GM23248 (cell line): ENCODE results near the gene ETF1. TPM values are rescaled to one million over a fixed set of nuclear protein-coding genes. Genes with fewer than 3 reads are reported as not detected.

Source experiments
- DNase-seq: peaks from one replicate; pipeline ENCODE4 v3.0.0-alpha.2; 2015
- H2AFZ ChIP-seq: fragments of 200-600 bp; sonication (generic); 2 replicates; pipeline ENCODE4 v1.6.1; 2016; ENCODE audit warnings: antibody characterized with exemption
- H3F3A ChIP-seq: fragments of 200-600 bp; sonication (generic); 2 replicates; pipeline ENCODE4 v1.6.1; 2016; ENCODE audit warnings: mild to moderate bottlenecking, antibody characterized with exemption, mixed run types; ENCODE audit not compliant: insufficient read depth
- H3K27ac ChIP-seq: fragments of 200-600 bp; sonication (generic); 2 replicates; pipeline ENCODE4 v1.5.1; 2016; ENCODE audit warnings: mild to moderate bottlenecking
- H3K27me3 ChIP-seq: fragments of 200-600 bp; sonication (generic); replicated peaks from 2 replicates; pipeline ENCODE4 v1.6.1; 2016; ENCODE audit warnings: mild to moderate bottlenecking; ENCODE audit not compliant: insufficient read depth
- H3K36me3 ChIP-seq: fragments of 200-600 bp; sonication (generic); 2 replicates; pipeline ENCODE4 v1.6.1; 2016; ENCODE audit warnings: low read depth, mild to moderate bottlenecking
- H3K4me1 ChIP-seq: fragments of 200-600 bp; sonication (generic); 2 replicates; pipeline ENCODE4 v1.6.1; 2016; ENCODE audit warnings: mild to moderate bottlenecking; ENCODE audit not compliant: insufficient read depth
- H3K4me2 ChIP-seq: fragments of 200-600 bp; sonication (generic); one replicate; pipeline ENCODE4 v1.6.1; 2016; ENCODE audit warnings: mild to moderate bottlenecking; ENCODE audit not compliant: unreplicated experiment
- H3K4me3 ChIP-seq: fragments of 200-600 bp; sonication (generic); 2 replicates; pipeline ENCODE4 v1.5.1; 2016; ENCODE audit warnings: mild to moderate bottlenecking
- H3K79me2 ChIP-seq: fragments of 200-600 bp; sonication (generic); 2 replicates; pipeline ENCODE4 v1.6.1; 2016; ENCODE audit warnings: mild to moderate bottlenecking; ENCODE audit not compliant: insufficient read depth
- H3K9ac ChIP-seq: fragments of 200-600 bp; sonication (generic); 2 replicates; pipeline ENCODE4 v1.6.1; 2016; ENCODE audit warnings: mild to moderate bottlenecking
- H3K9me2 ChIP-seq: fragments of 200-600 bp; sonication (generic); 2 replicates; pipeline ENCODE4 v1.6.1; 2016; ENCODE audit warnings: mixed run types, mild to moderate bottlenecking, moderate library complexity; ENCODE audit not compliant: insufficient read depth
- H3K9me3 ChIP-seq: fragments of 200-600 bp; sonication (generic); one replicate; pipeline ENCODE4 v1.6.1; 2017; ENCODE audit warnings: low read depth
- H4K20me1 ChIP-seq: fragments of 200-600 bp; sonication (generic); 2 replicates; pipeline ENCODE4 v1.6.0; 2016; ENCODE audit not compliant: insufficient read depth
- EZH2 ChIP-seq: fragments of 200-600 bp; sonication (generic); IDR thresholded peaks from 2 replicates; pipeline ENCODE4 v1.6.1; 2018; ENCODE audit warnings: antibody characterized with exemption, mild to moderate bottlenecking; ENCODE audit not compliant: insufficient read depth, poor library complexity, severe bottlenecking
- EZH2phosphoT487 ChIP-seq: fragments of 200-600 bp; sonication (generic); IDR thresholded peaks from 2 replicates; pipeline ENCODE4 v1.6.1; 2018; ENCODE audit warnings: antibody characterized with exemption, moderate library complexity, mild to moderate bottlenecking, low read depth; ENCODE audit not compliant: insufficient read depth
- WGBS, 2 experiments: methylation state at CpG; one replicate each; pipeline ENCODE4 v1.1.6; 2015 to 2017; ENCODE audit warnings: low lambda C conversion rate in 2 of 2, low coverage in 1 of 2; ENCODE audit errors: missing lambda C conversion rate in 2 of 2; 5-methylcytosine and 5-hydroxymethylcytosine counted together
- in situ Hi-C: fragments of 300-500 bp; cut with MboI; formaldehyde crosslinking; loops from 2 replicates; pipeline ENCODE4 v1.15.0; 2020
- polyA plus RNA-seq: library from polyadenylated mRNA; unstranded; fragments of >200 nt; fragmentation: Nextera tagmentation; extraction: Ambion mirVana; gene quantifications from 2 replicates; pipeline ENCODE4 v1.2.1, GENCODE V29; 2016
- total RNA-seq: library from RNA; depleted of rRNA; stranded (reverse); fragments of >200 nt; shearing (Covaris generic); gene quantifications from 2 replicates; pipeline ENCODE4 v1.2.3, GENCODE V29; 2014

Gene ETF1
- total and polyA plus RNA-seq, 2 experiments from 2014 or later: 74.1 to 124 TPM

- Histone ChIP-seq H3K9me2 (no peaks in the 10 kb centered on the region), H3K9me3 (no peaks in the 10 kb centered on the region), H3K4me1 (peaks cover 15% of the 10 kb centered on the region), H3K4me3 (no peak overlapping the region), H3K27me3 (no peaks in the 10 kb centered on the region), H3K79me2 (peaks cover 93% of the 10 kb centered on the region), H3F3A (peaks cover 40% of the 10 kb centered on the region), H3K27ac (no peak overlapping the region), H3K36me3 (peaks cover 73% of the 10 kb centered on the region), H2AFZ (no peak overlapping the region), H4K20me1 (no peaks in the 10 kb centered on the region), H3K9ac (no peak overlapping the region), H3K4me2 (no peak overlapping the region)
- 92 to 93% methylated on average over 9 of the region's 9 CpGs for WGBS, 2 experiments
- TF ChIP-seq EZH2phosphoT487 (no peak), EZH2 (no peak)
- DNase-seq: no peak
- in situ Hi-C loops: no loop called here
These were observed 27.8 kb upstream of the ETF1 start for GRCh38 chr5:138570871-138571270.

- peak overlapping the region; percentile 2; the same call in 1 of the 2 replicates for H3K9ac ChIP-seq
- H3K4me1 ChIP-seq: peaks cover 14% of the 10 kb centered on the region
- H2AFZ ChIP-seq: no peak overlapping the region
- H3K27ac ChIP-seq: no peak overlapping the region; the same call in 1 of the 2 replicates
- WGBS, 2 experiments: 90% methylated on average over 7 of the region's 7 CpGs
- H3F3A ChIP-seq: peaks cover 49% of the 10 kb centered on the region
- H3K36me3 ChIP-seq: peaks cover 83% of the 10 kb centered on the region
- peaks cover 100% of the 10 kb centered on the region for H3K79me2 ChIP-seq
- in situ Hi-C loops: no loop called here
- H3K4me2 ChIP-seq: no peak overlapping the region
- TF ChIP-seq EZH2: no peak
- TF ChIP-seq EZH2phosphoT487: no peak
- DNase-seq: peak; percentile 48
- no peaks in the 10 kb centered on the region for H3K27me3 ChIP-seq
- H3K9me3 ChIP-seq: no peaks in the 10 kb centered on the region
- H3K9me2 ChIP-seq: no peaks in the 10 kb centered on the region
- H4K20me1 ChIP-seq: peaks cover 5% of the 10 kb centered on the region; the same call in 1 of the 2 replicates
- no peak overlapping the region for H3K4me3 ChIP-seq
These were observed 26.7 kb upstream of the ETF1 start for GRCh38 chr5:138569782-138570181.

GRCh38 chr5:138568061-138568824, 25.2 kb upstream of the ETF1 start:
- 76 to 78% methylated on average over 16 of the region's 16 CpGs for WGBS, 2 experiments
- Histone ChIP-seq H2AFZ (no peak overlapping the region), H3F3A (peaks cover 48% of the 10 kb centered on the region; the same call in 1 of the 2 replicates), H3K9me3 (no peaks in the 10 kb centered on the region), H3K9me2 (no peaks in the 10 kb centered on the region), H3K27ac (no peak overlapping the region), H3K79me2 (peaks cover 100% of the 10 kb centered on the region), H3K4me1 (peaks cover 7% of the 10 kb centered on the region; the same call in 1 of the 2 replicates), H3K9ac (no peak overlapping the region; the same call in 1 of the 2 replicates), H3K27me3 (no peaks in the 10 kb centered on the region), H4K20me1 (peaks cover 7% of the 10 kb centered on the region; the same call in 1 of the 2 replicates), H3K4me3 (no peak overlapping the region), H3K4me2 (no peak overlapping the region), H3K36me3 (peaks cover 90% of the 10 kb centered on the region)
- TF ChIP-seq EZH2phosphoT487 (no peak), EZH2 (no peak)
- DNase-seq: peak; percentile 27
- in situ Hi-C loops: no loop called here

GRCh38 chr5:138566792-138567191, 23.8 kb upstream of the ETF1 start:
- Histone ChIP-seq H3K9ac (no peak overlapping the region), H3K27ac (no peak overlapping the region), H3F3A (peaks cover 54% of the 10 kb centered on the region; the same call in 1 of the 2 replicates), H3K4me2 (no peak overlapping the region), H3K4me1 (peaks cover 7% of the 10 kb centered on the region; the same call in 1 of the 2 replicates), H3K9me3 (no peaks in the 10 kb centered on the region), H3K27me3 (no peaks in the 10 kb centered on the region), H3K4me3 (no peak overlapping the region), H4K20me1 (peaks cover 7% of the 10 kb centered on the region; the same call in 1 of the 2 replicates), H3K79me2 (peaks cover 97% of the 10 kb centered on the region), H3K36me3 (peaks cover 85% of the 10 kb centered on the region), H3K9me2 (no peaks in the 10 kb centered on the region), H2AFZ (no peak overlapping the region)
- in situ Hi-C loops: no loop called here
- no peak for DNase-seq
- no peak for TF ChIP-seq EZH2
- TF ChIP-seq EZH2phosphoT487: no peak
- 85 to 87% methylated on average over 3 of the region's 3 CpGs for WGBS, 2 experiments
